ENCODE results near the gene PCDHA9. TPM values are rescaled to one million over a fixed set of nuclear protein-coding genes. Genes with fewer than 3 reads are reported as not detected.
"Not testable (repeated sequence)": the region's sequence is repeated elsewhere in the genome, so short reads cannot be mapped to it uniquely, and the experiment has no call there.

PCDHA9 gene
- total RNA-seq, 5 donors from 2014 or later (not counting 1 experiment from before 2014, with no cell fraction given) = not detected

DNA sequence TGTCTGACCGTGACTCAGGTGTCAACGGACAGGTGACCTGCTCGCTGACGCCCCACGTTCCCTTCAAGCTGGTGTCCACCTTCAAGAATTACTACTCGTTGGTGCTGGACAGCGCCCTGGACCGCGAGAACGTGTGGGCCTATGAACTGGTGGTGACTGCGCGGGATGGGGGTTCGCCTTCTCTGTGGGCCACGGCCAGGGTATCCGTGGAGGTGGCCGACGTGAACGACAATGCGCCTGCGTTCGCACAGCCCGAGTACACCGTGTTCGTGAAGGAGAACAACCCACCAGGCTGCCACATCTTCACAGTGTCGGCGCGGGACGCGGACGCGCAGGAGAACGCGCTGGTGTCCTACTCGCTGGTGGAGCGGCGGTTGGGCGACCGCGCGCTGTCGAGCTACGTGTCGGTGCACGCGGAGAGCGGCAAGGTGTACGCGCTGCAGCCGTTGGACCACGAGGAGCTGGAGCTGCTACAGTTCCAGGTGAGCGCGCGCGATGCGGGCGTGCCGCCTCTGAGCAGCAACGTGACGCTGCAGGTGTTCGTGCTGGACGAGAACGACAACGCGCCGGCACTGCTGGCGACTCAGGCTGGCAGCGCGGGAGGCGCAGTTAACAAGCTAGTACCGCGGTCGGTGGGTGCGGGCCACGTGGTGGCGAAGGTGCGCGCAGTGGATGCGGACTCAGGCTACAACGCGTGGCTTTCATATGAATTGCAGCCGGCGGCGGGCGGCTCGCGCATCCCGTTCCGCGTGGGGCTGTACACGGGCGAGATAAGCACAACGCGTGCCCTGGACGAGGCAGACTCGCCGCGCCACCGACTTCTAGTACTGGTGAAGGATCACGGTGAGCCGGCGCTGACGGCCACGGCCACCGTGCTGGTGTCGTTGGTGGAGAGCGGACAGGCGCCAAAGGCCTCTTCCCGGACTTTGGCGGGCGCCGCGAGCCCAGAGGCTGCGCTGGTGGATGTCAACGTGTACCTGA is 22.3 kb downstream of the PCDHA9 start:
- no peaks in the 10 kb centered on the region for H3K4me1 ChIP-seq (ENCODE audit: control insufficient read depth in 1 of 2, extremely low read depth in 1 of 2, insufficient read depth in 2 of 2, low read length in 2 of 2)
- H3K27me3 ChIP-seq (replicated peaks in 1 of 2; ENCODE audit: control insufficient read depth in 2 of 2, extremely low read depth in 1 of 2, insufficient read depth in 2 of 2, low read length in 1 of 2) = peaks cover 2 to 18% of the 10 kb centered on the region in 2 experiments
- H3K36me3 ChIP-seq (ENCODE audit: control insufficient read depth in 2 of 2, extremely low read depth in 1 of 2, insufficient read depth in 1 of 2, low read length in 1 of 2) = no peaks in the 10 kb centered on the region
- H3K27me3 Mint-ChIP-seq = peaks cover 35 to 37% of the 10 kb centered on the region in 2 donors
- ChIA-PET POLR2A (no interaction called here), CTCF (no interaction called here)
- H3K4me1 Mint-ChIP-seq = no peaks in the 10 kb centered on the region
- no peaks in the 10 kb centered on the region for H3K9me3 ChIP-seq
- no peak for DNase-seq
- H3K27ac Mint-ChIP-seq = no peak overlapping the region
- H3K4me3 Mint-ChIP-seq = no peak overlapping the region
- H3K36me3 Mint-ChIP-seq = no peaks in the 10 kb centered on the region
- WGBS (ENCODE audit: insufficient coverage) = 64% methylated on average over 114 of the region's 114 CpGs
- no peak for ATAC-seq (replicated peaks in 1 of 4)
- no peak overlapping the region for H3K27ac ChIP-seq (ENCODE audit: low read length)
- H3K4me3 ChIP-seq (ENCODE audit: control insufficient read depth in 1 of 2, extremely low read depth in 1 of 2, low read length in 1 of 2) = peak overlapping the region in 1 of 2 donors; percentile 6
- peaks cover 8 to 13% (median 12%) of the 10 kb centered on the region in 3 donors for H3K9me3 Mint-ChIP-seq

GRCh38 chr5:140875085-140876065 is 27.2 kb downstream of the PCDHA9 start, which contains the start of gene PCDHA12:
PCDHA12 (plus strand) TSS chr5:140875308; CDS start chr5:140875473, 165 bp downstream.
- Mint-ChIP-seq H3K36me3 (peaks cover 4% of the 10 kb centered on the region), H3K27ac (no peak within 1 kb of the TSS), H3K4me1 (no peaks in the 10 kb centered on the region), H3K4me3 (no peak within 1 kb of the TSS), H3K27me3 (peaks cover 29 to 40% of the 10 kb centered on the region in 2 donors), H3K9me3 (peaks cover 7 to 23% (median 16%) of the 10 kb centered on the region in 3 donors)
- Histone ChIP-seq H3K27ac (ENCODE audit: low read length) (no peak within 1 kb of the TSS), H3K27me3 (replicated peaks in 1 of 2; ENCODE audit: control insufficient read depth in 2 of 2, extremely low read depth in 1 of 2, insufficient read depth in 2 of 2, low read length in 1 of 2) (peaks cover 2 to 18% of the 10 kb centered on the region in 2 experiments), H3K9me3 (no peaks in the 10 kb centered on the region), H3K36me3 (ENCODE audit: control insufficient read depth in 2 of 2, extremely low read depth in 1 of 2, insufficient read depth in 1 of 2, low read length in 1 of 2) (no peaks in the 10 kb centered on the region), H3K4me3 (ENCODE audit: control insufficient read depth in 1 of 2, extremely low read depth in 1 of 2, low read length in 1 of 2) (no peak within 1 kb of the TSS), H3K4me1 (ENCODE audit: control insufficient read depth in 1 of 2, extremely low read depth in 1 of 2, insufficient read depth in 2 of 2, low read length in 2 of 2) (no peaks in the 10 kb centered on the region)
- no peak for DNase-seq
- ChIA-PET POLR2A (no interaction called here), CTCF (no interaction called here)
- ATAC-seq (replicated peaks in 1 of 4) = no peak
- 32% methylated on average over 36 of the region's 47 CpGs for WGBS (ENCODE audit: insufficient coverage)

DNA sequence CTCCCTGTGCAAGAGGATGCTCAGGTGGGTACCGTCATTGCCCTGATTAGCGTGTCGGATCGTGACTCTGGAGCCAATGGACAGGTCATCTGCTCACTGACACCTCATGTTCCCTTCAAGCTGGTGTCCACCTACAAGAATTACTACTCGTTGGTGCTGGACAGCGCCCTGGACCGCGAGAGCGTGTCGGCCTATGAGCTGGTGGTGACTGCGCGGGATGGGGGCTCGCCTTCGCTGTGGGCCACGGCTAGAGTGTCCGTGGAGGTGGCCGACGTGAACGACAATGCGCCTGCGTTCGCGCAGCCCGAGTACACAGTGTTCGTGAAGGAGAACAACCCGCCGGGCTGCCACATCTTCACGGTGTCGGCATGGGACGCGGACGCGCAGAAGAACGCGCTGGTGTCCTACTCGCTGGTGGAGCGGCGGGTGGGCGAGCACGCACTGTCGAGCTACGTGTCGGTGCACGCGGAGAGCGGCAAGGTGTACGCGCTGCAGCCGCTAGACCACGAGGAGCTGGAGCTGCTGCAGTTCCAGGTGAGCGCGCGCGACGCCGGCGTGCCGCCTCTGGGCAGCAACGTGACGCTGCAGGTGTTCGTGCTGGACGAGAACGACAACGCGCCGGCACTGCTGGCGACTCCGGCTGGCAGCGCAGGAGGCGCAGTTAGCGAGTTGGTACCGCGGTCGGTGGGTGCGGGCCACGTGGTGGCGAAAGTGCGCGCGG is 28.5 kb downstream of the PCDHA9 start:
- WGBS (ENCODE audit: insufficient coverage) = 62% methylated on average over 79 of the region's 80 CpGs

DNA sequence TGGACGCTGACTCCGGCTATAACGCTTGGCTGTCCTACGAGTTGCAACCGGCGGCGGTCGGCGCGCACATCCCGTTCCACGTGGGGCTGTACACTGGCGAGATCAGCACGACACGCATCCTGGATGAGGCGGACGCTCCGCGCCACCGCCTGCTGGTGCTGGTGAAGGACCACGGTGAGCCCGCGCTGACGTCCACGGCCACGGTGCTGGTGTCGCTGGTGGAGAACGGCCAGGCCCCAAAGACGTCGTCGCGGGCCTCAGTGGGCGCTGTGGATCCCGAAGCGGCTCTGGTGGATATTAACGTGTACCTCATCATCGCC is 29.0 kb downstream of the PCDHA9 start:
- ChIA-PET CTCF (no interaction called here), POLR2A (no interaction called here)
- Histone ChIP-seq H3K36me3 (ENCODE audit: control insufficient read depth in 2 of 2, extremely low read depth in 1 of 2, insufficient read depth in 1 of 2, low read length in 1 of 2) (no peaks in the 10 kb centered on the region), H3K4me3 (ENCODE audit: control insufficient read depth in 1 of 2, extremely low read depth in 1 of 2, low read length in 1 of 2) (no peak overlapping the region), H3K9me3 (no peaks in the 10 kb centered on the region), H3K27me3 (replicated peaks in 1 of 2; ENCODE audit: control insufficient read depth in 2 of 2, extremely low read depth in 1 of 2, insufficient read depth in 2 of 2, low read length in 1 of 2) (peaks cover 4 to 16% of the 10 kb centered on the region in 2 experiments), H3K27ac (ENCODE audit: low read length) (no peak overlapping the region), H3K4me1 (ENCODE audit: control insufficient read depth in 1 of 2, extremely low read depth in 1 of 2, insufficient read depth in 2 of 2, low read length in 2 of 2) (no peaks in the 10 kb centered on the region)
- peaks cover 43 to 49% of the 10 kb centered on the region in 2 donors for H3K27me3 Mint-ChIP-seq
- H3K9me3 Mint-ChIP-seq = peaks cover 19 to 35% (median 24%) of the 10 kb centered on the region in 3 donors
- H3K36me3 Mint-ChIP-seq = peaks cover 9% of the 10 kb centered on the region
- no peak for ATAC-seq (replicated peaks in 1 of 4)
- no peaks in the 10 kb centered on the region for H3K4me1 Mint-ChIP-seq
- H3K27ac Mint-ChIP-seq = no peak overlapping the region
- 52% methylated on average over 37 of the region's 37 CpGs for whole genome bisulfite sequencing (ENCODE audit: insufficient coverage)
- no peak for DNase-seq
- H3K4me3 Mint-ChIP-seq = no peak overlapping the region

More for the DNA sequence above, 28.5 kb downstream of the PCDHA9 start:
- H3K4me3 ChIP-seq (ENCODE audit: control insufficient read depth in 1 of 2, extremely low read depth in 1 of 2, low read length in 1 of 2); H3K4me1 Mint-ChIP-seq; ATAC-seq (replicated peaks in 1 of 4); CTCF ChIA-PET; POLR2A ChIA-PET; H3K27ac ChIP-seq (ENCODE audit: low read length); H3K36me3 ChIP-seq (ENCODE audit: control insufficient read depth in 2 of 2, extremely low read depth in 1 of 2, insufficient read depth in 1 of 2, low read length in 1 of 2); H3K36me3 Mint-ChIP-seq; H3K27ac Mint-ChIP-seq; H3K4me1 ChIP-seq (ENCODE audit: control insufficient read depth in 1 of 2, extremely low read depth in 1 of 2, insufficient read depth in 2 of 2, low read length in 2 of 2); DNase-seq; H3K9me3 ChIP-seq; H3K4me3 Mint-ChIP-seq: not testable (repeated sequence)
- H3K27me3 ChIP-seq (replicated peaks in 1 of 2; ENCODE audit: control insufficient read depth in 2 of 2, extremely low read depth in 1 of 2, insufficient read depth in 2 of 2, low read length in 1 of 2) = peaks cover 3 to 12% of the 10 kb centered on the region in 2 experiments
- Mint-ChIP-seq H3K9me3 (peaks cover 17 to 34% (median 22%) of the 10 kb centered on the region in 3 donors), H3K27me3 (peaks cover 41 to 50% of the 10 kb centered on the region in 2 donors)

- ChIA-PET POLR2A (no interaction called here), CTCF (no interaction called here)
- no peaks in the 10 kb centered on the region for H3K4me1 ChIP-seq (ENCODE audit: control insufficient read depth in 1 of 2, extremely low read depth in 1 of 2, insufficient read depth in 2 of 2, low read length in 2 of 2)
- H3K27ac ChIP-seq (ENCODE audit: low read length) = no peak within 1 kb of the TSS
- H3K27ac Mint-ChIP-seq = no peak within 1 kb of the TSS
- H3K36me3 ChIP-seq (ENCODE audit: control insufficient read depth in 2 of 2, extremely low read depth in 1 of 2, insufficient read depth in 1 of 2, low read length in 1 of 2) = no peaks in the 10 kb centered on the region
- ATAC-seq (replicated peaks in 1 of 4) (no peak), DNase-seq (no peak)
- peaks cover 11% of the 10 kb centered on the region for H3K36me3 Mint-ChIP-seq
- H3K4me3 ChIP-seq (ENCODE audit: control insufficient read depth in 1 of 2, extremely low read depth in 1 of 2, low read length in 1 of 2) = no peak within 1 kb of the TSS
- H3K9me3 ChIP-seq = no peaks in the 10 kb centered on the region
- H3K9me3 Mint-ChIP-seq = peaks cover 16 to 34% (median 19%) of the 10 kb centered on the region in 3 donors
- peaks cover 31 to 33% of the 10 kb centered on the region in 2 donors for H3K27me3 Mint-ChIP-seq
- peaks cover 4 to 19% of the 10 kb centered on the region in 2 experiments for H3K27me3 ChIP-seq (replicated peaks in 1 of 2; ENCODE audit: control insufficient read depth in 2 of 2, extremely low read depth in 1 of 2, insufficient read depth in 2 of 2, low read length in 1 of 2)
- H3K4me3 Mint-ChIP-seq = no peak within 1 kb of the TSS
- WGBS (ENCODE audit: insufficient coverage) = 26% methylated on average over 8 of the region's 35 CpGs
- no peaks in the 10 kb centered on the region for H3K4me1 Mint-ChIP-seq
These were observed 33.9 kb downstream of the PCDHA9 start, which contains the start of gene PCDHA13 for GRCh38 chr5:140881889-140882590. PCDHA13 (plus strand) TSS chr5:140882124; CDS start chr5:140882269, 145 bp downstream.

Measured in T-cell (primary cell).